Lung microvascular endothelial cell (primary cell): ENCODE measurements around the gene EXOC1. TPM values are rescaled to one million over a fixed set of nuclear protein-coding genes. Genes with fewer than 3 reads are reported as not detected.

ENCODE experiments used
- DNase-seq, 2 donors: peaks; one replicate each; pipeline versions ENCODE4 v3.0.0 to v3.0.0-alpha.2; 2010; ENCODE audit warnings: low read depth in 2 of 2
- total RNA-seq: library from RNA; depleted of rRNA; stranded (reverse); fragments of >200 nt; gene quantifications from 2 replicates; pipeline ENCODE4 v1.2.1, GENCODE V29; 2014

EXOC1 gene
- total RNA-seq, 1 donor from 2014 or later: 32.7 TPM

DNA sequence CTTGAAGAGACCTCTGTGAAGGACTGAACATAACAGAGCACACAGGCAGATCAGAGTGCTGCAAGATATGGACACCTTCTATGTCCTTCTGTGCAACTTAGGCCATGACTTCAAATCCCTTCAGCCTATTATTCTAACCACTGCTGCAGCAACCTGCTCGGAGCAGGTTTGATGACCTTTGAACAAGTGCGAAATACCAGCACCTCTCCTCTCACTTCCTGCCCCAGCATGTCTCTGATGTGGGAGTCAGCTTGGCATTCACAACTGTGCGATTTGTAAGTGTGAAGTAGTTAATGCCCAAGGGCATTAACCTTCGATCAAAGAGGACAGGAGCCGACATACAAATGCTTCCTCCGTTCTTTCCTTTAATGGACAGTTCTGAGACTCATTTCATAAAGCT is 1.6 kb upstream of the EXOC1 start:
- no peak for DNase-seq

DNA sequence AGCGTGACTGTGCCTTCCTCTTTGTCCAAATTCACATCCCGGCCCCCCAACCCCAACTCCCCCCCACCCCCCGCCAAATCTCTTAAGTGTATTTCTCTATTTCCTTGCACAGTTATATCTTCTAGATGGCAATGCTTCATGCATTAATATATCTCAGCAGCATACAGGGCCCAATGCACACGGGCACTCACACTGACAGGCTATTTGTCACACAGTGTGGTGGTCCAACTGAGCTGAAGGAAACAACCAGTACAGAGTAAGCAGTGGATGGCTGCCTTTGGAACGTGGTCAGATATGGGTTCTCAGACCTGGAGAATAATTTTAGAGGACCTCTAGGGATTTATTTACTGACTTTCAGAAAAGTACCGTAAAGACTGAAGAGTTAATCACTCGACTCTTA is 681 bp downstream of the EXOC1 start:
- DNase-seq: peak; percentile 17 to 28

DNA sequence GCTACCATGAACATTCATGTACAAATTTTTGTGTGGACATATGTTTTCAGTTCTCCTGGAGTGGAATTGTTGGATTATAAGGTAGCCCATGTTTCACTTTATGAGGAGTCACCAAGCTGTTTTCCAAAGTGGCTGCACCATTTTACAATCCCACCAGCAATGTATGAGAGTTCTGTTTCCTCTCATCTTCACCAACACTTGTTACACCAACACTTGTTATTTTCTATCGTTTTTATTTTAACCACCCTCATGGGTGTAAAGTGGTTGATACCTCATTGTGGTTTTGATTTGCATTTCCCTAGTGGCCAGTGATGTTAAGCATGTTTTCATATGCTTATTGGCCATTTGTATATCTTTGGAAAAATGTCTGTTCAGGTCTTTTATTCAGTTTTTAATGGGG is 4.1 kb downstream of the EXOC1 start:
- no peak for DNase-seq

DNA sequence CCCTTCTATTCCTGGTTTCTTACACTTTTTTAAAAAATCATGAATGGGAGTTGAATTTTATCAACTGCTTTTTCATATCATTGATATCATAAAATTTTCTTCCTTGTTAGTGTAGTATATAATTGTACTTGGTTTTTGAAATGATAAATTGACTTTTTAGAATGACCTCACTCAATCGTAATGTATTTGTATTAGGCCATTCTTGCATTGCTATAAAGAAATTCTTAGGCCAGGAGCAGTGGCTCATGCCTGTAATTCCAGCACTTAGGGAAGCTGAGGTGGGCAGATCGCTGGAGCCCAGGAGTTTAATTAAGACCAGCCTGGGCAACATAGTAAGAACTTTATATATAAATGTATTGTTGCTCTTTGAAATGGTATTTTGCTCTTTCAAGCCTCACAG is 6.3 kb downstream of the EXOC1 start:
- no peak for DNase-seq

DNA sequence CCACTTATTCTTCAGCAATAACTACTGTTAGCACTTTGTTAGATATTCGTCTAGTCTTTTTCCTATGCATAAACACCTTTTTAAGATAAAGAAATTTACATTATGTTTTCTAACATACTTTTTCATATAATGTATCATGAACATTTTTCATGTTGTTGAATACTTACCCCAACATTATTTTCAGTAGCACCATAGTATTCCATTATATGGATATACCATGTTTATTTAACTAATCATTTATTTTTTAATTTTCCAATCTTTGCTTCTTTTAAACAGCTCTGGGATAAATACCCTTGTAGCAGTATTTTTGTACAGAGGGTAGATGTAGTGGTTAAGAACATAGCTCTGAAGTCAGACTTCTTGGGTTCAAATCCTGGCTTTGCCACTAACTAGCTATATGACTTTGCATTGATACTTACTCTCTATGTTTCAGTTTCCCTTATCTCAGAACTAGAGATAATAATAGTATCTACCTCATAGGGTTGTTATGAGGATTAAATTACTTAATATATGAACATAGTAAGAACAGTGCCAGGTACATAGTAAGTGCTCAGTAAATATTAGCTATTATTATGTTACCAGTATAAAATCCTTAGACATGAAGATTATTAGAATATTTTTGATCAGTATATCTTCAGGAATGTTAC is 11.3 kb downstream of the EXOC1 start:
- DNase-seq: no peak

DNA sequence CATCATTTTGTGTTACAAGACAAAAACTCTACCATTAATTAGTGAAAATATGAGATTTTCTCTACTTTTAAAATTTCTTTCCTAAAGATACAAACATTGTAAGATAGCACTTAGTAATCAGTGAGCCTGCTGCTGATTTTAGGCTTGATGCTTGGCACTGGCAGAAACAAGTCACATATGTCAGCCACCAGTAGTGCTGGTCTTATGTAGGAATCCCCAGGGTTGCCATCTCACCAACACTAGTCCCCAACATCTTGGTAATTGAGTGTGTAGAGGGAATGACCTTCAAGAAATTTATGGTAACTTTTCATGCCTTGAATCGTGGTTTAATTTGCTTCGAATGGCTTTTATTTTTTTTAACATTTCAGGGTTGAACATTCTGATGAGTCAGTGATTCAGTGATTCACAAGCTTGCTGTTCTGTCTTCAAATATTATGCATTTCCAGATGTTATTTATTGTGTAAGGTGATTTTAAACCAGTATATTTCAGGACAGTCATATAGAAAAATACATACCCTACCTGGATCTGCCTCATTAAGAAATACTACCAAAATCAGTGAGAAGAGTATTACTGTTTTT is 11.9 kb downstream of the EXOC1 start:
- DNase-seq: peak in 1 of 2 donors; percentile 52

DNA sequence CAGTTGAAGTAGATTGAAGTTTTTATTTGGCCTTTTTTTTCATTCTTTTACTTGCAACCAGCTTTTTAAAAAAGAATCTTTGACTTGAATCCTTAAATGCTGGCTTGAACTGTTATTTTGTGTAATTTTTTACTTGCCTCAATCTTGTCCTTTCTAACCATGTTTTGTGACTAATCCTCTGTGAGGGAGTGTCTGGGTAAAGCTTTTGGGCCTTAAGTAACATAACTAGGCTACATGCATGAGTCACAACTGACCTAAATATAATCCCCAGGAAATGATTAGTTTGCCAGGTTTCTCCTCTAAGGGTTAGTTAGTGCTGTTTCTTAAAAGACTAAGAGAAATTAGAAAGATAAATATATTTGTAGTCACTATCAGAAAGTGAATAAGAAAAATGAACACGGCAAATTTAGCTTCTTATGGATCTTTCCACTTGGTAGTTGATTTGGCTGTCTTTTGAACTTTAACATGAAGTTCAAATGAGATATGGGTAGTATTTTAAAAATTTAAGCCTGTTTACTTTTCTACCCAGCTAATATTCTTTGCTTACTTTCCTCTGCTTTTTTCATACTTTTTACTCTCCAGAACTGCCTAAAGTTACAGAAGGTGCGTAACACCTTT is 13.0 kb downstream of the EXOC1 start:
- peak; percentile 45 to 94 for DNase-seq

DNA sequence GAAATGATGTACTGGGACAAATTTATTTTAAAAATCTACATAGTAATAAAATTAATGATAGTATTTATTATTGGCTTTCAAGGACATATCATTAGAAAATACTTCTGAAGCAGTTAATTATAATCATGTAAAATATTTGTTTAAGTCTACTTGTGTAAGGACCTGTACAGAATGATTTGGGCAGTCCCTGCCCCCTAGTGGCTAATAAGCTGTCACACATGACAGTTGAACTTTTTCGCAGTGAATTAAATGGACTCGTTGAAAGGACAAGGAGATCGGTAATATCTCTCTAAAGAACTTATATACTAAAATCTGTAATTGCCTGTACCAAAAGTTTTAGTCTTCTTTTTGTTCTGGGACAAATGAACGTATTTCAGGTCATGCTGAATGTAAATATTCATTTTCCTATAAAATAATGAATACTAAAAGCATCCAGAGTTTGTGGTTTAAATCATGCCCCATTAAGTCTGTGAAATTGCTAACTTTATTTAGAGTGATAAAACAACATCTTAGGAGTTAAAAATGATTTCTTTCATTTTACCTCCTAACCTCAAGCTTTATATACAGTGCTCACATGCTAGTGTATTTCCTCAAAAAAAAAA is 13.6 kb downstream of the EXOC1 start:
- peak; percentile 77 to 82 for DNase-seq

DNA sequence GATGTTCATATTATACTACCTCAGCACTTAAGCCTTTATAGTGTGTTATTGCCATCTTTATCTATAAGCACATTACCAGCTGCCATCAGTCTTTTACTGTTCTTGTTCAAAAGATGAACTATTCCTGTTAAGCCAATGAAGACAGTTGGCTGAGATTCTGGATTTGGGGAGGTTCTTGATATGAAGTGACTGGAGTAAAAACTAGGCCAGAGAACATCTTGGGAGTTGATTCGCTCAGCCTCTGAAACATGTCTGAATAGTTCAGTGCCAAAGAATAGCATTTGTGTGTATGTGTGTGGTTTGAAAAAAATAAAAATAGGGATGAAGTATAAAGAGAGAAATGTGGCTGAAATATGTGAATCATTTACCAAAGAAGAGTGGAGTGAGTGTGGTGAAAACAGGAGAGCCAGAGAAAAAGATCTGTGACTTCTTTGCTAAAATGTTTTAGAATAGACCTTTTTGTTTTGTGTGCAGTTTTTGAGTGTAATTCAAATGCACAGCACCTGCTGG is 15.2 kb downstream of the EXOC1 start:
- DNase-seq: no peak

DNA sequence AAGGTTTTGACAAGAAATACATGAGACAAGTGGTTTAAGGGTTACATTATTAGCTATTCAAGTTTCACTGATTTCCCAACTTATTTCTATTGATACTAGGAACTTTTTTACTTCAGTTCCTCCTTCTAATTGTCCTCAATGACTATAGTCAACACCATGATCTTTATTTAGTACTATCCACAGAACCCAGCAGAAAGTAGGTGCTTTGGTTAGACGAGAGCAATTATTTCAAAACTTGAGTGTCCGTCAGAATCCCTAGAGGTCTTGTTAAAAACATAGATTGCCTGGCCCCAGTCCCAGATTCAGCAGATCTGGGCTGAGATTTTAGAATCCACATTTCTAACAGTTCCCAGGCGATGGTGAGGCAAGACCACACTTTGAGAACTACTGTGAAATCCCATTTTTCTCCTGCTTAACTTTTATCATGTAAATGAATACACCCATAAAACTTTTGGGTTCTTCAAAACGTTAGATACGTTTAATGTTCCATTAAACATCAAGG is 17.9 kb downstream of the EXOC1 start:
- no peak for DNase-seq

DNA sequence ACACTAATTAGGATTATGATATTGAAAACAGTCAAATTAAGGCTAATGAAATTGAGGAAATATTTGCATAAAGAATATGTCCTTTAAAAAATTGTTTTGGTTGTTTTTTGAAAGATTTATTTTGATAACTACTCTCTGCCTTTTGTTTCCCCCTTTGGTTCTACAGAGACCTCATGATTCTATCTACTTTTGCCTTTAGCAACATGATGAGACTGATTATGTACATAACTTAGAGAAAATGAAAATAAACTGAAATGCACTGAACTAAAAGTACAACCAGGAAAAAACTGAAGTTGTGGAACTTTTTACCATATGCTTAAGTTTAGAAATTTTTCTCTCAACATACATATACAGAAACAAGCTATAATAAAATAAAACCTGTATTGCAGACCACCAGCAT is 21.4 kb downstream of the EXOC1 start:
- DNase-seq: no peak

DNA sequence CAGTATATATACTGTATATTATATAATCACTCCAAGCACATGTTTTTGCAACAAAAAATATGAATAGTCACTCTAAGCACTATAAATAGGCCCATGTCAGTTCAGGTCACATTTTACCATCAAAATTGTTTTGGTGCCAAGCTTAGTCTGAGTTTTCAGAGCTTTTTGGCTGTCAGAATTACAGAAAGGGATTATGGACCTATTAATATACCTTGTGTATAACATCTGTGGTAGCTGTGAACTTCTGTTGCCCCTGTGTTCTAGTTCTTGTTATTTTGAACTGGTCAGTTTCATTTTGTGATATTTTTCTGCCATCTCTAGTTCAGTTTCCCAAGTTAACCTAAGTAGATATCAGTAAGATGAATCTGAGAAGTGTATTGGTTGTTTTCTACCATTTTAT is 22.9 kb downstream of the EXOC1 start:
- peak in 1 of 2 donors; percentile 19 for DNase-seq

DNA sequence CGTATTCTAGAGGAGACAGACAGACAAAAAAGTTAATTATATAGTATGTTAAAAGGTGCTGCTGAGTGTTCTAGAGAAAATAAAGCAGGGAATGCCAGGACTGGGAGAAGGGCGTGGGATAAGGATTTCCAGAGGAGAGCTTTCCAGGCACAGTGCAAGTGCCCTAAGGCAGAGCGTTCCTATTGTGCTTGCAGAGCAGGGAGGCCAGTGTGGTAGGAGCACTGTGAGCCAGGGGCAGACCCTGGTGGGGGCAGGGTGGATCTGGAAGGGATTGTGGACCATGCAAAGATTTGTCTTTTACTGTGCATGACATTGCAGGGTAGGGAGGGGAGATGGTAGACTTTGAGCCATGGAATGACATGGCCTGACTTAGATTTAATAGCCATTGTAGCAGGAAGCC is 25.8 kb downstream of the EXOC1 start:
- no peak for DNase-seq

DNA sequence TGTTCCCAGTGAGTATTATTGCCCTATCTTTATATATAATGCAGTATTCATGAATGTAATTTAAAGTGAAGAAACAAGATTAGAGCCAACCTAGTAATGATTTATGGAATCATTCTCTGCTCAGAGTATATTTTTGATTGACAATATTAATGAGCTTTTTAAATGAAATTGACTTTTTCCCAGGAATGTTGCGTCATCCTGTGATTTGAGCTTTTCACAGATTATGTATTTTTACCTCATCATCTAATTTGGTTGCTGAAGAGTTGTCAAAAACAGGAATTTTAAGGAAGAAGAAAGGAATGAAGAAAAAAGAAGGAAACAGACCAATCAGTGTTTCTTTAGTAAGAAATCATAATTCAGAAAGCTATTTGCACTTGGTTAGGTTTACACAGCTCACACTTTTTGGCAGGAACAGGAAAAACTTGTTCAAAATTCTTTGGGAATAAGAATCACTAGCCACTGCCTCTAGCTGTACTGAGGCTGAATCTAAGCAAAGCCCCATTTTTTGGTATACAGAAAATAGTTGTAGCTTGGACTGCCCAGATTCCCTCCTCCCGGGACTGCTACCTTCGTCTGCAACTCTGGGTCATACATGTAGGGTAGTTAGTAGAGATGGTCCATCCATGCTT is 27.3 kb downstream of the EXOC1 start:
- DNase-seq: no peak

DNA sequence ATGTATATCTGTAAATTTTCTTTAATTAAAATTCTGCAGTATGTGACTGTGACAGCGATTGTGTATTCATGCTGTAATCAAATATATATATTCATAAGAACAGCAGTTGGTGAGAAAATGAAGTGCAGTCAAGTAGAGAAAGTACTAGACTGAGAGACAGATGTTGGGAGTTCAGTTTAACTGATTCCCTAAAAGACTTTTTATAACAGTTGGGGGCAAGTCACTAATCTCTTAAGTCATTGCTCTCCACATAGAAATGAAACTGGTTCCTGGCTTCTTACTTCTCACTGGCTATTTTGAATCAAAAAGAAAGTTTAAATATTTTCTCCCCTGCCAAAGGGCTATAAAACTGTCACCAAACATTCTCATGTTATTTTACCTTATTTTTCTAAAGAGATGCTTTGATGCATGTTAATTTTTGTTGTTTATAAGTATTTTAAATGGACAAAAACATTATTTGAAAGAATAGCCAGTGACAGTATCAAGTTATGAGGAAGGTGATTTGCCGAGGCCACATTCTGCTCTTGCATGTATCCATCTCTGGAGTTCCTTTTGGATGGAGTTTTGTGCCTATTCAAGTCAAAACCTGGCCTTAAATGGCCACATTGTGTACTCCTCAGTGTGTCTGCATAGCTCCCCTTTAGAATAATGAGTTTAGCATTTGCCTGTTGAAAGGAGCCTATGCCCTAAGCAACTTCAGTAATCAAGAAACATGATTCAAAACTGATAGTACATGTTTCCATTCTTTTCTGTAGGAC is 30.8 kb downstream of the EXOC1 start:
- DNase-seq: no peak

DNA sequence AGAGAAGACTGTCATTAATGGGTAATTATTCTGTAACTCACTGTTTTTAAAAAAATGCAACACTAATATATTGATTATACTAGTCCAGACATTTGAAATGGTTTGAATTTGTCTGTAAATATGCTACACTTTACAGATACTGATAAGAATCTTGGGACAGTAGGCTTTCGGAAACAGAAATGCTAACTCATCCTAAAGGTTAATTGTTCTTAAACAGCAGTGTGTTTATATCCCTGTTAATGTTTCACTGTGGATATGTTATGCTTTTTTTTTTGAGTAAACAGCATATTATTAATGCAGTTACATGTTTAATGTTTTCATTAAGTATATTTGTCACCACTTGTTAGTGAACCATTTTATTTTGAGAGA is 31.4 kb downstream of the EXOC1 start:
- DNase-seq: no peak

DNA sequence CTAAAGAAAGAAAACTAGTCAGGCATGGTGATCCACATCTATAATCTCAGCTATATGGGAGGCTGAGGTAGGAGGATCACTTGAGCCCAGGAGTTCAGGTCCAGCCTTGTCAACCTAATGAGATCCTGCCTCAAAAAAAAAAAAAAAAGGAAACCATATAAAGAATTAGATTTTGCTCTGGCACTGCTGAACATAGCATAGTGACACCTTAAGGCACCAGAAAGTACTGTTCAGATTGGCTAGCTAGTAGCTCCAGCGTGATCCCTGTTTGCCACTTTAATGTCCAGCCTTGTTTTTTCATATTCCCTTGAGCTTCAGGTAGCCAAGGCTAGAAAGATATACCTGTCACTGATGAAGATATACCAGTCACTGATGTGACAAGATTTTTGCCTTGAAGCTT is 34.1 kb downstream of the EXOC1 start:
- peak in 1 of 2 donors; percentile 17 for DNase-seq

DNA sequence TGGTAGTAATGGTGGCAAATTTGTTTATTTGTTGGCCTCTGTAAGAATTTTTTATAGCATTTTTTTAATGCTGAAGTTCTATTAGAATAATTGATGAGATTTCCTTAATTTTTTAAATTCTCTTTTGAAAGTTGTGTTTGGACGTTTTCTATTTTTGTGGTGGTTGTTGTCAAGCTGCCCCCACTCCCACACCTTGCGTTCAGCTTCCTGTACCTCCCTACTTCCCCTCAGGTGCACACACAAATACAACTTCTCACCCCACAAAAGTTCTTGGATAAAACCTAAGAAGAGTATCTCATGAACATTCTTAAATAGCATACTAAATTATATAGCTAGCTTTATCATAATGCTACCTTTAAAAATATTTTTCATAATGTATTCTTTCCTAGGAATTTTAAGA is 38.7 kb downstream of the EXOC1 start:
- no peak for DNase-seq

DNA sequence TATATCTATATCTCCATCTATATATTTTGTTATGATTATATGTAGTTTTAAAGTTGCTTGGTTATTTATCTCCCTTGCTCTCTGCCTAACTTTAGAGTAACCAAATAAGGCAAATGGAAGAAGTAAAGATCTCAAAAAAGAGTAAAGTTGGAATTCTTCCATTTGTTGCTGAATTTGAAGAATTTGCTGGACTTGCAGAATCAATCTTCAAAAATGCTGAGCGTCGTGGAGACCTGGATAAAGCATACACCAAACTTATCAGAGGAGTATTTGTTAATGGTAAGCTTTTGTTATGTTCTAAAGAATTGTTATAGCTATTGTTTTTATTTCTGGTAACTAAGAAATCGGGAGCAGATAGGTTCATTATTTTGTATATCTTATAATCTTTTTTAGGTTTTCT is 43.2 kb downstream of the EXOC1 start:
- DNase-seq: no peak

DNA sequence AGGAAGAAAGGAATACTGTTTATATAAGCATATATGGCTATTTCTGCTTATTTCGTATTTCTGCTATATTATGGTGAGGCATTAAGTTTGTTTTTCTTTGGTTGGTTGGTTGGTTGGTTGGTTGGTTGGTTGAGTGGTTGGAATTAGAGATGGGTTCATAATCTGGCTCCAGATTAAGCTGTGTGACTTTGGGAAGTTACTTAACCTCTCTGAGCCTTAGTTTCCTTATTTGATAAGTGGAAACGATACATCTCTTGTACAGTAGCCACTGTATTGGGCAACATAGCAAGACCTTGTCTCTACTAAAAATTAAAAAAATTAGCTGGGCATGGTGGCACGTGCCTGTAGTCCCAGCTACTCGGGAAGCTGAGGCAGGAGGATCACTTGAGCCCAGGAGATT is 49.2 kb downstream of the EXOC1 start:
- no peak for DNase-seq

DNA sequence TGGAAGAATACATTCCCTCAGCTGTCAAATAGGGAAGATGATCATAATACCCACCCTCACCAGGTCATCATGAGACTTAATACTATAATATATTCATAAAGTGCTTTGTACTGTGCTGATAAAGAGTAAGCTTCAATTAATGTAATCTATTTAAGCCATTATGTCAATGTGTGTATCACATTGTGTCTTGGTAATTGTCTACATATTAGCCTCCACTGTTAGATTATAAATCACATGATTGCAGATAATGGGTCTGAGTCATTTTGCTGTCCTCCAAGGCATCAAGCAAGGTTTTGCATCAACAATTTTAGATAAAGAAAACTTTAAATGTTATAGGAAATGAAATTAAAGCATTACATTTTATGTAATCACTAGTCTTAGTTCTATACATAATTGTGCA is 50.1 kb downstream of the EXOC1 start:
- no peak for DNase-seq
